Testis (tissue), 2 donors: ENCODE data around the gene HMCN1.

Source experiments
- CTCF ChIP-seq, 3 experiments: fragments of 450-650 bp in 2 of 3; fragments of 200-600 bp in 1 of 3; sonication (generic) in 1 of 3; IDR thresholded peaks; one replicate each; pipeline ENCODE4 v1.5.1; 2016 to 2019; ENCODE audit warnings: antibody characterized with exemption in 3 of 3, mild to moderate bottlenecking in 2 of 3, moderate library complexity in 1 of 3
- POLR2A ChIP-seq: fragments of 450-650 bp; IDR thresholded peaks from one replicate; pipeline ENCODE4 v1.6.1; 2017; ENCODE audit warnings: antibody characterized with exemption, mild to moderate bottlenecking, moderate library complexity

- no peak for TF ChIP-seq CTCF (IDR thresholded peaks at IDR 0.05)
- TF ChIP-seq POLR2A = no peak
These were observed 325.1 kb downstream of the HMCN1 start for GRCh38 chr1:186059311-186059710.
